ENCODE data around the gene ACAP1.

ACAP1 gene

DNA sequence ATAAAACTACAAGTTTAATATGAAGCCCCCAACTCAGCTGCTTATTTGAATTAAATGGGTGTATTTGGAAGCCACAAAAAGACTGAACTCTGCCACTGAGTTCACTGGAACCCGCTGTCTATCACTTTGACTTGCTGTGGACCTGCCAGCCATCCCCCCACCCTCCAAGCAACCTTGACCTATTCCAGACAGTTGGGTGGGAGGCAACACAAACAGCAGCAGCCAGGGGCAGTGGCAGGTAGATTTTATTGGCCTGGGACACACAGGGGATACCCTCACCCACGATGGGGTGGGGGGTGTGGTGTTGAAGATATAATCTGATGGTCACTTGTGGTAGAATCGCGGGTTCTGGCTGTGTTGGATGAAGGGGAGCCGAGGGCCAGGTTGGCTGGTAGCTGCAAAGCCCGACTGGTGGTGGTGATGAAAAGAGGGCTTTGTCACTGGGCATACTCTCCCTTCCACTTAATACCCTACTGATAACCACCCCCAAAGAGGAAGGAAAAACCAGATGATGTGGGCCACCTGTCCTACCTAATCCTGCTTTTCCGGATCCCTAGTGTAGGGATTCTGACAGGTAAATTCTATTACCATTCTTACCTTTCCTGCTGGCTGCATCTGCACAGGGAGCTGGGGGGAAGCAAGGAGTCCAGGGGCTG is 23.8 kb upstream of the ACAP1 start:
- no peak for DNase-seq

DNA sequence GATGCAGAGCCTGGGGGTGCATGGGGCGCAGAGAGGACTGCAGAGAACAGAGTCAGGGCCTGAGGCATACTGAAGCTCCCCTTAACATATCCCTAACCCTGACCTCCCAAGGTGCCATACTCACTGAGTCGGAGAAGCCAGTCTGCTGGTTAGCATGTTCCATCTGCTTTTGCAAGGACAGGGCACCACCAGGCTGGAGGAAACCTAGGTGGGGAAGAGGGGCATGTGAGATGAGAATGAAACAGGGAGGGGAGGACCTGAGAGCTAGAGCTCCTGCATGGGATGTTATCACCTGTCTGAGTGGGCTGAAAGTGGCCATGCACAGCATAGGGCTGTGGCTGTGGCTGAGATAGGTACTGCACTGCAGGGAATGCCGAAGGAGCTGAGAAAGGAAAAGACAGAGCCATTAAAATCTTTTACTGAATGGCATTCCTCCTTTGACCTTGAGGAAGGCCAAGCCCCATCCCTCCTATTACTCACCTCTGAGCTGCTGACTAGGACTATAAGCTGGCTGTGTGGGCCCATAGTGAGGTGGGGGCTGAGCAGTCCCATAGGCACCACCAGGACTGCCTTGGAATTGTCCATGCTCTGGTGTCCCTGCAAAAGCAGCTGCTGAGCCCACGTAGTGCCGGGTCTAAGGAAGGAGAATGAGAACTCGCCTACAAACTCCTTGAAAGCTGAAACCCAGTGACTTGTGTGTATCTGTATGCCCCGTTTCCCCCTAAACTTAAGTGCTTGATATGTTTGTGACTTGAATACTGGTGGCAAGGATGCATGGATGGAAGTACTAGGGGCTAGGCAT is 23.0 kb upstream of the ACAP1 start:
- DNase-seq: no peak

DNA sequence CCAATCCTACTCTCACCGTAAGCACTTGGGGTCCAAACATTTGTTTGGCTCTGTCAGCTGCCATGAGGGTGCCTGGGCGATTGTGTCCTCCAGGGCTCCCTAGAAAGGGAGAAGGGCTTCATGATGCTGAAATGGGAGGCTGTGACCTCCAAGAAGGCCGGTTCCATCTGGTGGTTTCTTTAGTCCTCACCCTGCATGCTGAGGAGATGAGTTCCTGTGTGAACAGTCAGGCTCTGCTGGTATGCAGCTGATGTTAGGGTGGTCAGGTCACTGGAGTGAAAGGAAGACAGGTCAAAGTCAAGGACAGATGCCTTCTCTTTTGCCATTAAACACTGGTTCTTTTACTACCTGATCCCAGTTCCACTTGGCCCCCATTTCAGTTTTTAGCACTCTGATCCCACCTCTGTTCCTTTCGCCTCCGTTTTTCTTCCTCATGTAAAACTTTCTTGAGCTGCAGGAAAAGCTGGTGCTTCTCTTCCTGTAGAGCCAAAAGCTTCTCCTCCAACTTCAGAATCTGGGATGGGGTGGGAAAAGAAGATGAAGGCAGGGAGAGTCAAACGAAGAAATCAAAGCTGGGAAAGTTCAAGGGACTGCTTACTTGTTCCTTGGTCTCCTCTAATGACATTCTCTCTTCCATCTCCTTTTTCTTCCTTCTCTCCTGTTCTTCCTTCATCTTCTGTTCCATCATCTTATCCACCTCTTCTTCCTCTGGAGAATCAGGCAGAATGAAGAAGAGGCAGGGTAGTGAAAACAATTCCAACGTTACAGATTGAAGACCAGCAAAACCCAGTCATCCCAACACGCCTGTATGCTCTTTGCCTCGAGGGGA is 22.2 kb upstream of the ACAP1 start:
- DNase-seq: no peak

DNA sequence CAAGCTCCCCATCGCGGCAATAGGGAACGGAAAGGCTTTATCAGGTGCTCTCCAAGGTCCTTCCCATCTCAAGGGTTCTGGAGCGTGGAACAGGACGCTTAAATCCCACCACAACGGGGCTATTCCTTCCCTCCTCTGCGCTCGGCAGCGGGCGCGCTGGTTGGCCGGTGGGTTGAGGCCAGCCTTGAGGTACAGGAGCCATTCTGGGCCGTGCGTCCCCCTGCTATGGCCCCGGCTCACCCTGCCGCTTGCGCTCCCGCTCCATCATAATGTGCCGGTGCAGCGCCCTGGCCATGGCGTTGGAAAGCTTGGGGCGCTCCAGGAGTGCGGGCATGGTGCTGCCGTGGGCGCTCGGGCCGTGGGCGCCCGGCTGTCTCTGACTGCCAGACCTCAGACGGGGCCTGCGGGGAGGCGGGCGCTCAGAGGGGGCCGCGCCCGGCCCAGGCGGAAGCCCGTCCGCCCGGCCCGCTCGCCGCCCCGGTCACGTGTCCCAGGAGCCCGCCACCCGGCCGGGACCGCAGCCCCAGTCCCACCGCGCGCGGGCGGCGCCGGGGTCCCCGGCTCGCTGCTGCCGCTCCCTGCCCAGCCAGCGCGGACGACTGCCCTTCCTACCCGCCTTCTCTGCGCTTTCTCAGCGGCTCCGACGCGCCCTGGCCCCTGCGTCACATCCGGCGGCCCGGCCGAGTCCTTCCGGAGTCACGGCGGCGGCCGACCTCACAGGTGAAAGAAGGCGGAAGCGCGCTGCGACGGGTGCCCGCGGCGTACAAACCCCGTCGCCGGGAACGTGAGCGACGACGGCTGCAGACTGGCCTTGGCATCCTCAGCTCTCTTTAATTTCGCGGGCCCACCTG is 21.4 kb upstream of the ACAP1 start, which contains the start of gene GPS2:
Gene GPS2 (minus strand): TSS at position 642 of the 851 bp plus-strand sequence. CDS start 308 bp downstream, at position 334.
- DNase-seq: peak; percentile 51

DNA sequence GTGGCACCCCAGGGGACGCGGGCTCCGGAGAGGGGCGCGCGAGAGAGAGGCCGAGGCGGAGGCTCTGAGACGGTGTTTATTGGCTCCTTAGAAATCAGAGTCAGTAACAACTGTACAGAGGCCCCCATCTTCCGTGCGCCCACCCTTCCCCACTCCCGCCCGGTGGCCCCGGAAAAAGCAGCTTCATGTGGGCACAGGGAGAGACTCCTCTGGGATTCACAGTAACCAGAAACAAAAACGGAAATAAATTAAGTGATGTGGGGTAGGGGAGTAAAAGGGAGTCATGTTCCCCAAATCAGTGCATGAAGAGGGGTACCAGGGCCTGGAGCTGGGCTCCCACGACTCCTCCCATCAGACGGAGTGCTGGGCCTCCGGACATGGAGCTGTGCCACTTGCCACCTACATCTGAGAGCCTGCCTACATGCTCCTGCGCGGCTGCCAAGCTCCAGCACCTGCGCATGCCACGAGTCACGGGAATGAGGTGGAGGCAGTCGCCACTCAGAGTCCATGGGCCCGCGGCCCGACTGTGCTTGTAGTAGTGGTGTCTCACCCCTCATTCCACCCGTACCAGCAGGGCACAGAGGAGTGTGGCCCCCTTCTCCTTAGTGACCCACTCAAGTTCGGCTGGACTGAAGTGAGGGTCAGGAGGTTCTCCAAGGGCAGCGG is 20.6 kb upstream of the ACAP1 start:
- DNase-seq: no peak

DNA sequence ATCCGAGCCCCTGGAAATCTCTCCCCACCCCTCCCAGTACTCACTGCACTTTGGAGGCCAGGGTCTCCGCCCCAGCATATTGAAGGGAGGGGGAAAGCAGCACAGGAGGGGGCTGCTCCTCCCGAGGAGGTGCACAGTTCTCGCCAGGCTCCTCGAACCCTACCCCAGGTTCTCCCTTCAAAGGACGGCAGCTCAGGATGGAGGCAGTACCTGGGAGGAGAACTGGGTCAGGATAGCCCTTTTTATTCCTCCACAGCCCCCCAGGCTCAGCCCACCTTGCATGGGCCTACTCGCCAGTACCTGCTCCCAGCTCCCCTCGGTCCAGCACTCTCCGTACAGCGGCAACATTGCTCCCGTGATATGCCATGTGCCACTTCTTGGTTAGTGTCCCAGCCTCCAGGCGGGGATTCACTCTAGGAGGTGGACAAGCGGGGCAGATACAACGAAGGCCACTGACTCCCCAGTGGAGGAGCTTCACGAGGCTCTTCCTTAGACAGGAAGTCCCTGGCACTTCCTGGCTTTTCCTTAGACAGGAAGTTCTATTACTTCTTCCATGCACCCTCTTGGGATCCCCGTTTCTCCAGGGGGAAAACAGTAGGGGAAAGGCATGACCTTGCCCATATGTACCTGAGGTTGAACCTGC is 19.0 kb upstream of the ACAP1 start:
- no peak for DNase-seq

DNA sequence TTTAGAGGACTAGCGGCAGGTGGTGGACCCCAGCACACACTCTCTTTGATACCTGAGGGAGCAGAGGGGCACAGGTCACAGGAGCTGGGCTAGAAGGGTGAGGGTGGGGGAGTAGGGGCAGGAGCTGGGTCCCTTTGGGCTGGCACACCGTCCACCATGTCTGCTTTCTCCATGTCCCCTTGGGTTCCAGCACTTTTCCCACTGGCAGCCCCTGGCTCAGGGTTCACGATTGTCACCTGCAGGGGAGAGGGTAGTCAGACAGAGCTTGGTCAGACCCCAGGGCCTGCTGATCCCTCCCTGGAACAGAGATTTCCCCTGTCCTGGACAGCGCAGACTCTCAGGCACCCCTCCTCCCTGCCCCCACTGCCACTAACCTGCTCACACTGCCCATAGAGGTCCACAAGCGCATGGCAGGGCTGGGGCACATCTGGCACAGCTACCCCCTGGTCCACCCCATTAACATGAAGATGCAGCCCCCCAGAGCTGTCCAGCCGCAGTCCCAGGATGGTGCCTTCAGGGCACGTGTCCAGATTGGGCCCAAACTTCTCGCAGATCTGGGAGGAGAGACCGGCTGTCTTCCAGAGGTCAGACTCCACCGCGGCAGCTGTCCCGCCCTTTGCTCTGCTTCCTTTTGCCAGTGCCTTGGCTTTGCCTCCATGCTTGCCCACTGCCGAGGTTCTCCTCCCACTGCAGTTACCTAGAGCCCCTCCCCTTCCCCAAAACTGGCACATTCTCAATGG is 18.0 kb upstream of the ACAP1 start:
- DNase-seq: no peak

DNA sequence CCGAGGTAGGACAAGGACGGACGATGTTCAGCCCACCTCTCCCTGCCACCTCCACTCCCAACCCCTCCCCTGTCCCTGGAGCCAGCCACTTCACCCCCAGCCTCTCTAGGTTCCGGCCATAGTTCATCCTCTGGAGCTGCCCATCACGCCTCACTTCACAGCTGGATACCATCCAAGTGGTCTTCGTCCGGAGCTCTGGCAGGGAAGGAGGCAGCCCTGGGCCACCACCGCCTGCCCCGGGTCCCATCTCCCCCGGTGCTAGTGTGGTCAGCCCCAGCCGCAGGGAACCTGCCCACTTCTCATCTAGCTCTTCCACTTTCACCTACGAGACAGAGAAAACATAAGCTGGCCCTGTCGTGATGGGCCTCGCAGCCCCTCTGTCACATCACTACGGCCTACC is 14.9 kb upstream of the ACAP1 start:
- no peak for DNase-seq

DNA sequence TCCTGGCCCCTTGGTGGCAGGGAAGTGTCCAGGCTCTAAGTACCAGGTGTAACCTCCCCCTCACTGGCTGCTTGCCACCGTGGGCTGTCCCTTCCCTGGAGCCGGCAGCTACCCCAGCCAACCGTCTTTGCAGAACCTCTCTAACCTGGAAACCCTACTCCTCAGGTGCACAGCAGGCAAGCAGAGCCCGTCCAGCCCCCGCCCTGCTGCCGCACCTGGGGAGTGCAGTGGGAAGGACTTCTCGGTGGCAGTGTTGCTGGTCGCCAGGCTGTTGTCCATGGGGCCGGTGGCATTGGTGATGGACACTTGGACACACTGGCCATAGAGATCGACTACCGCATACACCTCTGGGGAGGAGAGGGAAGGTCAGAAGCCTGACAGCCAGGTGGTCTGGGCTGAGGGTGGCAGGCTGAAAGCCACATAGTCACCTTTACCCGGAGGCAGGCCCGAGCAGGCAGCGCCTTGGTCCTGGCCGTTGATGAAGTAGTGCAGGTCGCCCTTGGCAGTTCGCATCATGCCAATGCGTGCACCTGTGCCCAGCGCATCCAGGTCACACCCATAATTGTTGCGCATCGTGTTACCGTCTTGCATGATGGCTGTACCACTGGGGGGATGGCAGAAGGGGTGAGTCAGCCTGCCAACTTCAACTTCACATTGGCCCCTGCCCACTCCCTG is 13.7 kb upstream of the ACAP1 start:
- DNase-seq: no peak

DNA sequence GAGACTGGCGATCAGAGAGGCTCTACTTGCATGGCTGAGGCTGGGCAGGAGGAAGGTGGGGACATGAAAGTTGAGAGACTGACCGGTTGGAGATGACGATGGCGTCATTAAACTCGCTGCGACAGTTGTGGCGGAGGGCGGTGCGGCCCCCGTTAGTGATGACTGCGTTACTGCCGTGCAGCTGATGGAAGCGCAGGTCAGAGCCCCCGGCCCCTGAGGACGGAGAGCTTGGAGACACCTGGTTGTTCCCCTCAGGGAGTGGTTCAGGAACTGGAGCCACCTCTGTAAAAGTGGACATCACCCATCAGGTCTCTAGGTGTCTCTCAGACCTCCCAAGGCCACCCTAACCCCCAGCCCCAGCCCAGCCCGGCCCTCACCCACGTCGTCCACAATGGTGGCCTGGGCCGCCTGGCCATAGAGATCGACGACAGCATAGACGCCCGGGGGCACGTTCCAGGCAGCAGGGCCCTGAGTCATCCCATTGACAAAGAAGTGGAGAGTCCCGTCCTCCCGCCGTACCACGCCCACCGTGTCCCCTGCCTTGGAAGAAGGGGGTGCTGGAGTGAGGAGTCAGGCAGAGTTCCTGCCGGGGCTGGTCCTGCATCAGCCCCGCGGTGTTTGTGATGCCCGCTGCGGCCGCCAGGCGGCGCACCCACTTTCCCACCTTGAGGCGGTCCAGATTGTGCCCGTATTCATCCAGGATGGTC is 12.4 kb upstream of the ACAP1 start:
- no peak for DNase-seq

DNA sequence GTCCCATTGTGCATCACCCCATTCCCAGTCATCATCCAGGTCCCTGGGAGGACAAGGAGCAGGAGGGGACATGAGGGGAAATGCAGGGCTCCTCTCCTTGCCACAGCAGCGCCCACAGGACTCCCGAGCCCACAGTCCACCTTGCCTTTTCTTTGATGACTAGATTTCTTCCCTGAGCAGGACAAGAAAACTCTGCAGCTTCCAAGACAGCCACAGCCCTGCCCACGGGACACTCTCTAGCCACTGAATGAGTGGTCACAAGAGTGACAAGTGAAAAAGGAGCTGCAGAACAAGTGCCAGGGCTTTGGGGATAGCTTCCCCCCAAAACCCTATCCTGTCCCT is 11.9 kb upstream of the ACAP1 start:
- DNase-seq: no peak

DNA sequence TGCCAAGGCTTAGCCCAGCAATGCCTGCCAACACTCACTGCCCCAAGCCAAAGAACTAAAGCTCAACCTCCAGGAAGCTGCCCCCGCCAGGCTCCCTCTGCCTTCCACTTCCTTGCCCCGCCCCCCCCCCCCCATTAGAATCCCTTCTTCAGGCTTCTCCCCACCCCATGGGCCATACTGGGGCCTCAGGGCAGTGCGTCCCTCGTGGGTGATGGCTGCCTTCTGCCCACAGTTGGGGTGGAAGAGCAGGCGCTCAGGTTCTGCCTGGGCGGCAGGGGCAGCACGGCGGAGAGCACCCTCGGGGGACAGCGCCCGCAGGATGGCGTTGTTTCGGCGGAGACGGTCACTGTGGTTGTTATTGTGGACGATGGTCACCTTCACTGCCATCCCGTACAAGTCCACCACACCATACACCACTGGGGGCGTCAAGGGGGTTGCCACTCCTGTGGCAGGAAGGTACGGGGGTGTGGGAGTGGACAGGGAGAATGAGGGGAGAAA is 11.2 kb upstream of the ACAP1 start:
- DNase-seq: no peak

DNA sequence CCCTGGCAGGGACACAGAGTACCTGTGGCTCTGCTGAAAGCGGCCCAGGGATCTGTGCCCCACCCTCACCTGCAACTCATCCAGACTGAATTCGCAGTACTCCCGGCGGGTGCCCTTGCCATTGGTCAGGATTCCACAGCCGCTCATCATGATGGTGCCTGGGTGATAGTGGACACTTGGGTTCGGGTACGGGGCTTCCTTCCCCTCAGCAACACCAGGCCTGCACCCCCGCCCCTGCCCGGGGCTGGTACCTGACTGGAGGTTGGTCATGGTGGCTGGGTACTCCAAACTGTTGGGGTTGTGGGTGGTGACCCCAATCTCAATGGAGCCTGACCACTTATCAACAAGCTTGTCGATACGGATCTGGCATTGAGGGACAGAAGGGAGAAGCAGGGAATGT is 10.1 kb upstream of the ACAP1 start:
- DNase-seq: no peak

DNA sequence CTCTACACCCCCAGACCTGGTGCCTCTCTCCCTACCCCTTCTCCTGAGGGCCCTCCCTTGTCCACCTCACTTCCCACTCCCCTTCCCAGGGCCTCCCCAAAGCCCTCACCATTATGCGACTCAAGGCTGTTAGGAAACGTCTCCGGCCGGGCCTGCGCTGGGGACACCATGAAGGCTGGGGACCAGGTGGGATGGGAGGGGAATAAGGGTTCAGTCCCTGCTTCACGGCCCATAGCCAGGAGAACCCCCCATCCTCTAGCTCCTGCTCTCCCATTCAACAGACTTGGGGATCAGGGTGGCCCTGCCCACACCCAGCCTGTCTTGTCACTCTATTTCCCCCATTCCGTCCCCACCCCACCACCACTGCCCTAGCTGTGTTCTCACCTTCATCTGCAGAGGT is 9.3 kb upstream of the ACAP1 start:
- DNase-seq: no peak

DNA sequence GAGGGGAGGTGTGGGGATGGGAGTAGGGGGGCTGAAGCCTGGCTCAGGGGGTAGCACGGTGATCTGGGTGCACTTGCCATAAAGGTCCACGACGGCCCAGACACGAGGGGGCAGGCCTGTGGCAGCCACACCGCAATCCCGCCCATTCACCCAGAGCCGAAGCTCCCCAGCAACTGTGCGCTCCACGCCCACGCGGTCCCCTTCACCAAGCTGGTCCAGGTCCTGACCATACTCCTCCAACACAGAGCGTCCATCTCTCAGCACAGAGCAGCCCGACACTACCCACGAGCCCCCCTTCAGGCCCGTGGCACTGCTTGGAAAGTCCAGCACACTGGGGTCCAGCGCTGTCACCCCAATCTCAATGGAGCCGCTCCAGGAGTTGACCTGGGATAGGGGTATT is 8.8 kb upstream of the ACAP1 start:
- DNase-seq: no peak

DNA sequence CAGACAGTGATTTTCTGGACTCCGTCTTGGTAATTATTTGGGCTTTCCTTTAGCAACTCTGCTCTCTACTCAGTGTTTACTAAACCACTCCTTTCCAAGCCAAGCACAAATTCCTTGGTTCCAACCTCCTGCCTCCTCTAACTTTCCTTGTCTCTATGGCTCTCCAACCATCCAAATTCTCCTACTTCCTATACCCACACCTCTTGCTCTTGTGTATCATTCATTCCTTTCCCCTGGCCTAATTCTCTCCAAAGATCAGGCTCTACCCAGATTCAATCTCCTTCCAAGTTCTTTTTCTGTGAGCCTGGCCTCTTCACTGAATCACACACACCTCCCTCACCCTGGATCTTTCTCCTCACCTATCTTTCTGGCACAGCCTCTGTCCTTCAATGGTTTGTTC is 8.3 kb upstream of the ACAP1 start:
- DNase-seq: no peak

DNA sequence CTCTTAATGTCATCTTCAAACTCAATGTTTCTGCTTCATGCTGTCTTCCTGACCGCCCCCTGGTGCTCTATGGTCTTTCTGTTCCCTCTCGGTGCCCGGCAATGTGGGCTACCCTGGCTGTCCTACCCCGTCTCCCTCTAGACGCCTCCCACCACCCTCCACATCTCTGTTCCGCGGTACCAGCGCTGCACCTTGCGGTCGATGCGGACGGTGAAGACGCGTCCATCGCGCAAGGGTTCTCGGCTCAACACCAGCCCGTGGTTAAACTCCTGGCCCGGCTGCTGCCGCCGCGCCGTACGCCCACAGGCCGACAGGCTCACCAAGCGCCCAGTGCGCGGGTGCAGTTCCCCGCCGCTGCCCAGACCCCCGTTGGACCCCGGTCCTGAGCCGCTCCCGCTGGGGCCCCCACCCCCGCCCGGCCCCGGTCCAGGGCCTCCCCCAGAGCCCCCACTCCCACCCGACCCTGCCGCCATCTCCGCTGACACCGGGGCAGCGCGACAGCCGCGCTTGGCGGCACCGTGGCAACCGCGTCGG is 7.4 kb upstream of the ACAP1 start, which contains the start of gene NEURL4:
Gene NEURL4 (minus strand): TSS at position 496 of the 534 bp plus-strand sequence. CDS start 23 bp downstream, at position 473.
- DNase-seq: no peak

DNA sequence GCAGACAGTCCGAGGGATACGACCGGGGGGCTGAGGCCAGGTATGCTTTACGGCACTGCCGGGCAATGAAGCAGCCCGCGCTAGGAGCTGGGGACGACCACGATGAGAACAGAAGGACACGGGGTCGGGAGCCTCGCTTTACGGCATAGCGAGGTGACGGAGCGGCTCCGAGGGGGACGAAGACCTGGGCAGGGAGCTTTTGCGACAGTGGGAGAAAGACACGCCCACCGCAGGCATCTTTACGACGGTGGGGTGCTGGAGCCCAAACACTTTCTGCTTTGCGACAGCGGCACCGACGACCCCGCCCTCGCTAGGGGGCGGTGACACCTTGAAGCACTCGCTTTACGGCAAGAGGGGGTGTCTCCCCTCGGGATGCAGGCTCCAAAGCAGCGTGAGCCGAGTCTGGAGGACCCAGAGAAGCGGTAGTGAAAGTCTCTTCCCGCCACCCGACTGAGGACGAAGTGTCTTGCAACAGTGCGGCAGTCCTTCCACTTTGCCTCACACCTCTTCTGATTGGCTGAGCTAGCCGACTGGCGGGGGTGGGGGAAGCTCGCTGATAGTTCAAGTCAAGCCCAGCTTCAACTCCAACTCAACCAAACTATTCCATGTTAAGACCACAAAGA is 6.8 kb upstream of the ACAP1 start:
- DNase-seq: peak; percentile 91

All from NCI-H526 treated with DMSO at 0.1 percent for 48 hours (cell line).